ENCODE measurements around the gene SYT9.

DNA sequence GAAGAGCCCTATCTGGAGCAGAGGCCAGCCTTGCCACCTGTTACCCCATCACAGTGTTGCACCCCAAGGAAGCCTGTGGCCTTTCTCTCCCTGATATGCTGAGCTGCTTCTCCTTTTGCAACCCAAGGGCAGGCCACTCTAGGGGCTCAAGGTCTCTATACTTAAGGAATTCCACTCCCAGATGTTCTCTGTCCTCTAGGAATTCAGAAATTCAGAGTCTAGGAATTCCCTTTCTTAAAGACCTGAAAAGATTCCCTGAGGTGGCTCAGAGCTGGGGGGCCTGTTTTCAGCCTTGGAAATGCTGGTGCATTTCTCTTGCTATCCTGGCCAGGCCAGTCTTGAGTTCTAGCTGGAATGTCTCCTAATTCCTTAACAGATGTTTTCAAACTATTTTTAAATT, 165.6 kb downstream of the SYT9 start:
- TF ChIP-seq EZH2 (IDR thresholded peaks at IDR 0.05; ENCODE audit: borderline replicate concordance, insufficient read depth, low read depth, low read length, poor library complexity, severe bottlenecking) = no peak
- TF ChIP-seq, protein P1, sequence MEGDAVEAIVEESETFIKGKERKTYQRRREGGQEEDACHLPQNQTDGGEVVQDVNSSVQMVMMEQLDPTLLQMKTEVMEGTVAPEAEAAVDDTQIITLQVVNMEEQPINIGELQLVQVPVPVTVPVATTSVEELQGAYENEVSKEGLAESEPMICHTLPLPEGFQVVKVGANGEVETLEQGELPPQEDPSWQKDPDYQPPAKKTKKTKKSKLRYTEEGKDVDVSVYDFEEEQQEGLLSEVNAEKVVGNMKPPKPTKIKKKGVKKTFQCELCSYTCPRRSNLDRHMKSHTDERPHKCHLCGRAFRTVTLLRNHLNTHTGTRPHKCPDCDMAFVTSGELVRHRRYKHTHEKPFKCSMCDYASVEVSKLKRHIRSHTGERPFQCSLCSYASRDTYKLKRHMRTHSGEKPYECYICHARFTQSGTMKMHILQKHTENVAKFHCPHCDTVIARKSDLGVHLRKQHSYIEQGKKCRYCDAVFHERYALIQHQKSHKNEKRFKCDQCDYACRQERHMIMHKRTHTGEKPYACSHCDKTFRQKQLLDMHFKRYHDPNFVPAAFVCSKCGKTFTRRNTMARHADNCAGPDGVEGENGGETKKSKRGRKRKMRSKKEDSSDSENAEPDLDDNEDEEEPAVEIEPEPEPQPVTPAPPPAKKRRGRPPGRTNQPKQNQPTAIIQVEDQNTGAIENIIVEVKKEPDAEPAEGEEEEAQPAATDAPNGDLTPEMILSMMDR (IDR thresholded peaks at IDR 0.05) = no peak

All from B cell (primary cell).